ENCODE results near the gene L3MBTL4.

Gene L3MBTL4

DNA sequence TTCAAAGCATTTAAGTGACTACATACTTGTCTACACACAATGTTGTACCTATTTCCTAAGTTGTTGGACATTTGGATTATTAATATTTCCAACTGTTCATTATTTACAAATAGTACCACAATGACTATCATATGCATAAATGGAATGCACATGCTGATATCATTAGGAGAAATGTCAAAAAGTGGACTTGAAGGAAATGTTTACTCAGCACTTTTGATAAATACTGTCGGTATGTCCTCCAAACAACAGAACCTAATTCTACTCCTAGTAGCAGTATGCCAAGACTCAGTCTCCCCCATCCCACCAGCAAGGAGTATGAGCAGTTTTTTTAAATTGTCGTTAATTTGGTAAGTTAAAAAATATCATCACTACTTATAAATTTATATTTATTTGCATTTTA, 116.8 kb downstream of the L3MBTL4 start:
- Histone ChIP-seq H3K4me3 (ENCODE audit: low read depth, low read length) (no peak overlapping the region), H3K27me3 (no peaks in the 10 kb centered on the region), H3K4me1 (no peaks in the 10 kb centered on the region), H3K9me3 (no peaks in the 10 kb centered on the region), H3K36me3 (no peaks in the 10 kb centered on the region)
- DNase-seq = no peak
- TF ChIP-seq, protein P1, sequence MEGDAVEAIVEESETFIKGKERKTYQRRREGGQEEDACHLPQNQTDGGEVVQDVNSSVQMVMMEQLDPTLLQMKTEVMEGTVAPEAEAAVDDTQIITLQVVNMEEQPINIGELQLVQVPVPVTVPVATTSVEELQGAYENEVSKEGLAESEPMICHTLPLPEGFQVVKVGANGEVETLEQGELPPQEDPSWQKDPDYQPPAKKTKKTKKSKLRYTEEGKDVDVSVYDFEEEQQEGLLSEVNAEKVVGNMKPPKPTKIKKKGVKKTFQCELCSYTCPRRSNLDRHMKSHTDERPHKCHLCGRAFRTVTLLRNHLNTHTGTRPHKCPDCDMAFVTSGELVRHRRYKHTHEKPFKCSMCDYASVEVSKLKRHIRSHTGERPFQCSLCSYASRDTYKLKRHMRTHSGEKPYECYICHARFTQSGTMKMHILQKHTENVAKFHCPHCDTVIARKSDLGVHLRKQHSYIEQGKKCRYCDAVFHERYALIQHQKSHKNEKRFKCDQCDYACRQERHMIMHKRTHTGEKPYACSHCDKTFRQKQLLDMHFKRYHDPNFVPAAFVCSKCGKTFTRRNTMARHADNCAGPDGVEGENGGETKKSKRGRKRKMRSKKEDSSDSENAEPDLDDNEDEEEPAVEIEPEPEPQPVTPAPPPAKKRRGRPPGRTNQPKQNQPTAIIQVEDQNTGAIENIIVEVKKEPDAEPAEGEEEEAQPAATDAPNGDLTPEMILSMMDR (IDR thresholded peaks at IDR 0.05; ENCODE audit: low read depth, low read length) = no peak

GRCh38 chr18:6294148-6294784, 120.4 kb downstream of the L3MBTL4 start:
- DNase-seq = no peak
- Histone ChIP-seq H3K36me3 (no peaks in the 10 kb centered on the region), H3K4me3 (ENCODE audit: low read depth, low read length) (no peak overlapping the region), H3K9me3 (no peaks in the 10 kb centered on the region), H3K27me3 (no peaks in the 10 kb centered on the region), H3K4me1 (no peaks in the 10 kb centered on the region)
- TF ChIP-seq, protein P1 (IDR thresholded peaks at IDR 0.05; ENCODE audit: low read depth, low read length) = no peak

GRCh38 chr18:6289843-6290242, 124.9 kb downstream of the L3MBTL4 start:
- no peaks in the 10 kb centered on the region for H3K27me3 ChIP-seq
- TF ChIP-seq, protein P1 (IDR thresholded peaks at IDR 0.05; ENCODE audit: low read depth, low read length) = no peak
- H3K9me3 ChIP-seq = no peaks in the 10 kb centered on the region
- H3K4me3 ChIP-seq (ENCODE audit: low read depth, low read length) = no peak overlapping the region
- H3K36me3 ChIP-seq = no peaks in the 10 kb centered on the region
- H3K4me1 ChIP-seq = no peaks in the 10 kb centered on the region
- DNase-seq = no peak

- H3K4me3 ChIP-seq (ENCODE audit: low read depth, low read length) = no peak overlapping the region
- H3K4me1 ChIP-seq = no peaks in the 10 kb centered on the region
- H3K27me3 ChIP-seq = no peaks in the 10 kb centered on the region
- TF ChIP-seq, protein P1 (IDR thresholded peaks at IDR 0.05; ENCODE audit: low read depth, low read length) = no peak
- no peak for DNase-seq
- no peaks in the 10 kb centered on the region for H3K36me3 ChIP-seq
- no peaks in the 10 kb centered on the region for H3K9me3 ChIP-seq
Measured at GRCh38 chr18:6286585-6286984, 128.1 kb downstream of the L3MBTL4 start.

- TF ChIP-seq, protein P1 (IDR thresholded peaks at IDR 0.05; ENCODE audit: low read depth, low read length) = no peak
- no peaks in the 10 kb centered on the region for H3K27me3 ChIP-seq
- H3K36me3 ChIP-seq = no peaks in the 10 kb centered on the region
- no peak for DNase-seq
- H3K9me3 ChIP-seq = no peaks in the 10 kb centered on the region
- H3K4me1 ChIP-seq = no peaks in the 10 kb centered on the region
- H3K4me3 ChIP-seq (ENCODE audit: low read depth, low read length) = no peak overlapping the region
Measured at GRCh38 chr18:6284761-6285160, 129.9 kb downstream of the L3MBTL4 start.

DNA sequence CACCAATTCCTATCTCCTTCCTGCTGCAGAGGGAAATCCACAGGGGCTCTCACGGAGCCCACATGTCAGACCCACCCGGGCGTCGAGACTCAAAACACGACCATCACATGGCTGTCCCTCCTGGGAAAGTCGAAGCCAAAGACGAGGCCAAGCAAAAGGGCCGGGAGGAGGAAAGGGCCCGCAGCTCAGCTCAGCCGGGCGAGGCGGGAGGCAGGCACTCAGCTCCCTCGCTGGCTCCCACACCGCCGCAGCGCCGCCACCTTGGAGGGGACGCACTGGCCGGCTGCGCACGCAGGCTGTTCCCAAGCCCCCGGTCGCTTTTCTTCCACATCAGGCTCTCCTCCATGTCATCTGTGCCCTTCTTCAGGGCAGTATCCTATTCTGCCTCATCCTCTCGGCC, 130.4 kb downstream of the L3MBTL4 start:
- no peak for DNase-seq
- Histone ChIP-seq H3K9me3 (no peaks in the 10 kb centered on the region), H3K4me3 (ENCODE audit: low read depth, low read length) (no peak overlapping the region), H3K27me3 (no peaks in the 10 kb centered on the region), H3K4me1 (no peaks in the 10 kb centered on the region), H3K36me3 (no peaks in the 10 kb centered on the region)
- TF ChIP-seq, protein P1 (IDR thresholded peaks at IDR 0.05; ENCODE audit: low read depth, low read length) = no peak
